ENCODE data around the gene AMPD1.

- TF ChIP-seq ZNF274 (IDR thresholded peaks at IDR 0.05; ENCODE audit: low read depth, low read length) (no peak), SUZ12 (IDR thresholded peaks at IDR 0.05; ENCODE audit: extremely low read depth, insufficient read depth, insufficient read length) (no peak)
These were observed 27.0 kb downstream of the AMPD1 start for GRCh38 chr1:114668373-114668772.

Data from NT2/D1 (cell line).